RWPE2 (cell line): ENCODE measurements around the gene B3GNT2.

Source experiments
- ATAC-seq: fragments of 200-7000 bp; cut with Tn5 transposase; 3 replicates; pipeline ENCODE4 v1.9.1; 2021; ENCODE audit warnings: low read depth
- DNase-seq: peaks from one replicate; pipeline ENCODE4 v3.0.0-alpha.2; 2020; ENCODE audit warnings: low spot score
- H3K27ac ChIP-seq: fragments of 450-650 bp; 2 replicates; pipeline ENCODE4 v1.5.1; 2017; ENCODE audit warnings: mild to moderate bottlenecking; ENCODE audit not compliant: poor library complexity, severe bottlenecking
- H3K27me3 ChIP-seq: fragments of 250-450 bp; sonication (Bioruptor Pico); 2 replicates; pipeline ENCODE4 v1.5.1; 2021; ENCODE audit warnings: mild to moderate bottlenecking, moderate library complexity; ENCODE audit not compliant: insufficient read depth, poor library complexity, severe bottlenecking
- H3K36me3 ChIP-seq: fragments of 250-450 bp; sonication (Bioruptor Pico); 2 replicates; pipeline ENCODE4 v1.5.1; 2020; ENCODE audit warnings: low read depth, mild to moderate bottlenecking, moderate library complexity
- H3K4me1 ChIP-seq: fragments of 250-450 bp; sonication (Bioruptor Pico); 2 replicates; pipeline ENCODE4 v1.5.1; 2021; ENCODE audit warnings: mild to moderate bottlenecking, moderate library complexity; ENCODE audit not compliant: insufficient read depth, poor library complexity, severe bottlenecking
- H3K4me3 ChIP-seq: fragments of 250-450 bp; sonication (Bioruptor Pico); 2 replicates; pipeline ENCODE4 v1.5.1; 2021; ENCODE audit warnings: mild to moderate bottlenecking, moderate library complexity; ENCODE audit not compliant: severe bottlenecking
- H3K9me3 ChIP-seq: fragments of 250-450 bp; sonication (Bioruptor Pico); 2 replicates; pipeline ENCODE4 v1.5.1; 2021; ENCODE audit warnings: mild to moderate bottlenecking, moderate library complexity; ENCODE audit not compliant: severe bottlenecking
- CTCF ChIP-seq: fragments of 450-650 bp; IDR thresholded peaks from one replicate; pipeline ENCODE4 v1.5.1; 2017; ENCODE audit warnings: mild to moderate bottlenecking, moderate library complexity; ENCODE audit not compliant: poor library complexity, severe bottlenecking

B3GNT2 gene

GRCh38 chr2:62250239-62250638 lies 54.3 kb downstream of the B3GNT2 start:
- Histone ChIP-seq H3K4me1 (no peaks in the 10 kb centered on the region), H3K36me3 (no peaks in the 10 kb centered on the region), H3K27me3 (no peaks in the 10 kb centered on the region), H3K27ac (no peak overlapping the region), H3K4me3 (no peak overlapping the region), H3K9me3 (no peaks in the 10 kb centered on the region)
- no peak for ATAC-seq
- no peak for DNase-seq
- no peak for TF ChIP-seq CTCF

GRCh38 chr2:62254424-62255266 lies 58.7 kb downstream of the B3GNT2 start:
- H3K27me3 ChIP-seq = no peaks in the 10 kb centered on the region
- no peak for ATAC-seq
- H3K36me3 ChIP-seq = no peaks in the 10 kb centered on the region
- no peak overlapping the region for H3K27ac ChIP-seq
- no peak overlapping the region for H3K4me3 ChIP-seq
- no peaks in the 10 kb centered on the region for H3K4me1 ChIP-seq
- DNase-seq = no peak
- no peak for TF ChIP-seq CTCF
- no peaks in the 10 kb centered on the region for H3K9me3 ChIP-seq

GRCh38 chr2:62257466-62257865 lies 61.6 kb downstream of the B3GNT2 start:
- no peak for TF ChIP-seq CTCF
- no peak for ATAC-seq

GRCh38 chr2:62263076-62263715 lies 67.3 kb downstream of the B3GNT2 start:
- ATAC-seq = no peak
- no peak overlapping the region for H3K4me3 ChIP-seq
- DNase-seq = no peak
- no peaks in the 10 kb centered on the region for H3K9me3 ChIP-seq
- no peaks in the 10 kb centered on the region for H3K4me1 ChIP-seq
- TF ChIP-seq CTCF = no peak
- no peaks in the 10 kb centered on the region for H3K36me3 ChIP-seq
- no peak overlapping the region for H3K27ac ChIP-seq
- no peaks in the 10 kb centered on the region for H3K27me3 ChIP-seq

More at GRCh38 chr2:62257466-62257865, 61.6 kb downstream of the B3GNT2 start:
- no peak for DNase-seq
- H3K4me3 ChIP-seq = no peak overlapping the region
- no peaks in the 10 kb centered on the region for H3K36me3 ChIP-seq
- no peak overlapping the region for H3K27ac ChIP-seq
- H3K27me3 ChIP-seq = no peaks in the 10 kb centered on the region
- H3K4me1 ChIP-seq = no peaks in the 10 kb centered on the region
- H3K9me3 ChIP-seq = no peaks in the 10 kb centered on the region

- Histone ChIP-seq H3K9me3 (no peaks in the 10 kb centered on the region), H3K27me3 (no peaks in the 10 kb centered on the region), H3K27ac (no peak overlapping the region), H3K36me3 (no peaks in the 10 kb centered on the region), H3K4me1 (no peaks in the 10 kb centered on the region), H3K4me3 (no peak overlapping the region)
- no peak for TF ChIP-seq CTCF
- DNase-seq (no peak), ATAC-seq (no peak)
Measured at GRCh38 chr2:62264186-62264585, 68.3 kb downstream of the B3GNT2 start.
